ENCODE measurements around the gene VSIG10L2.

Gene VSIG10L2

GRCh38 chr11:125948278-125949051 is 2.6 kb downstream of the VSIG10L2 start:
- no peak for FAIRE-seq

DNA sequence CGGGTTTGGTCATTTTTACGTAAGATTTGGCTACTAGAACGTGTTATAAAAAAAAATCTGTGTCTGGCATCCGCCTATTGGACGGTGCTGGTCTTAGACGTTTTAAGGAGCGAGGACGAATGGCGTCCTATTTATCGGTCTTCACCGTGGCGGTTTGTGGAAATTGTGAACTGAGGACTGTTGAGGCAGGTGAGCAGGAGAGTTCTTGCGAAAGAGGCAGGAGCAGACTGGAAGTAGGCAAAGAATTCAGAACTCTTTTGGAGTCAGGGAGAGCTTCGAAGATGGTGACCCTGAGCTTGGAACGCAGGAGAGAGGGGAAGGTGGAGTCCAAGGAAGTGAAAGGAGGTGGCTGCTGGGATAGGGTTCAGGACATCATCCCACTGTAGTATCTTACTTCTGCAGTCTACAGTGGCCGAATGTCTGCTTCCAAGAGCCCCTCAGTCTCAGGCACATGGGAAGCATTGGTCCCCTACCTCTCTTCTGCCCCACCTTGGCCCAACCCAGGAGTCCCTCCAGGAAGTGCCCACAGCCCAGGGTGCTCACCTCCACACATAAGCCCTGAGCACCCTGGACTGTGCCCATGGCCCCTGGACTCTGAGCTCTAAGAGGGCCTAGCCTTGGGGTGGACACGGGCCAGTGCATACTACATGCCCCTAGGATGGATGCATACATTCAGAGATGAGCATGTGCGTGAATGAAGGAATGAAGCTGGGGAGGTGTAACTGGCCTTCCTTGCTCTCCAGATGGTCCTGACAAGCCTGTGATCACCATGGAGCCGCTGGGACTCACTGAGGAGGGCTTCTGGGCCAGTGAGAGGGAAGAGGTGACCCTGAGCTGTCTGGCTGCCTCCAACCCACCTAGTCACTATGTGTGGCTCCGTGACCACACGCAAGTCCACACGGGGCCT is 3.7 kb downstream of the VSIG10L2 start:
- no peak for FAIRE-seq

- no peak for FAIRE-seq
Observed at GRCh38 chr11:125950178-125950490, 4.3 kb downstream of the VSIG10L2 start.

DNA sequence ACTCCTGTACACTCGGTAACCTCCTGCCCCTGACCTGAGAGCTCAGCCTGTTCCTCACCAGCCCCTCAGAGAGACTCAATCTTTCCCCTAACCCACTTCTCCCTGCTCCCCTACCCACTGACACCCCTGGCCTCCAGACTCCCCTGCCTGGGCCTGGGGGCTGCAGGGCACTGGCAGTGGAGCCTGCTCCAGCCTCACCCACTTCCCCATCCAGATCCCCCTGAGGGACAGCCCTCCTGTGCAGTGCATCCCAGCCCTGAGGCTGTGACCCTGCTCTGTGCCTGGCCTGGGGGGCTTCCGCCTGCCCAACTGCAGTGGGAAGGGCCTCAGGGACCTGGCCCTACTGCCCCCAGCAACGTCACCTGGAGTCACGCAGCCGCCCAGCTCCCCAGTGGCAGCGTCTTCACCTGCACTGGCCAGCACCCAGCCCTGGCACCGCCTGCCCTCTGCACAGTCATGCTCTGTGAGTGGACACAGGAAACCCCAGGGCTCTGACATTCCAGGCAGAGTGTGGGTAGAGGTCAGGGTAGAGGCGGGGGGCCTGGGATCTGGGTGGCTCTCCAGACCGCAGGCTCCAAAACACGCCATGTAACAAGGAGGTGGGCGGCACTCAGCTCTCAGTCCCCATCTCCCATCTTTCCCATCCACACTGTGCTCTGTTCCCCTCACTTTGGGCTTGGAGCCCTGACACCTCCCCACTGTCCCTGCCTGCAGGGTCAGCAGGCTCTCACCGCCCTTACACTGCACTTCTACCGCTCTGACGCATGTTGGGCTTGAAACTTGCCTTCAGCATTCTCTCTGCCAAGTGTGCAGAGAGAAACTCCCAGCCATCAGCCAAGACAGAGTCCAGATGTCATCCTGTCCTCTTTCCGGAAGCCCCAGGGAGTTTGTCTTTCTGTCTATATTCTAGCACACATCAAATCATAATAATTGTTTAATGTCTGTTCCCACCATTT is 5.1 kb downstream of the VSIG10L2 start:
- FAIRE-seq = no peak

DNA sequence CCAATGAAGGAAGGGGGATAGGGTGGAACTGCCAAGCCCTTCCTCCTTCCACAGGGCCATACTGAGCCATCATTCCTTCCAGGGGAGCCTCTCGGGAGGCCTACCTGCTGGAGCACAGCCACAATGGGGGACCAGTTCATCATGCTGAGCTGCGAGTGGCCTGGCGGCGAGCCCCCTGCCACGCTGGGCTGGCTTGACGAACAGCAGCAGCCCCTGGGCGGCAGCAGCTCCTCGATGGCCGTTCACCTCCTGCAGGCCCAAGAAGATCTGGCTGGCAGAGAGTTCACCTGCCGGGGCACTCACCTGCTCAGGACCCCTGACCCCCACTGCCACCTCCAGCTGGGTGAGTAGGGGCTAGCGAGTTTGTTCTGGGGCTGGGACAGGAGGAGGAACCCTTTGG is 5.9 kb downstream of the VSIG10L2 start:
- no peak for FAIRE-seq

GRCh38 chr11:125952559-125952958 is 6.7 kb downstream of the VSIG10L2 start:
- FAIRE-seq = no peak

- no peak for FAIRE-seq
Observed at GRCh38 chr11:125952973-125953372, 7.1 kb downstream of the VSIG10L2 start.

DNA sequence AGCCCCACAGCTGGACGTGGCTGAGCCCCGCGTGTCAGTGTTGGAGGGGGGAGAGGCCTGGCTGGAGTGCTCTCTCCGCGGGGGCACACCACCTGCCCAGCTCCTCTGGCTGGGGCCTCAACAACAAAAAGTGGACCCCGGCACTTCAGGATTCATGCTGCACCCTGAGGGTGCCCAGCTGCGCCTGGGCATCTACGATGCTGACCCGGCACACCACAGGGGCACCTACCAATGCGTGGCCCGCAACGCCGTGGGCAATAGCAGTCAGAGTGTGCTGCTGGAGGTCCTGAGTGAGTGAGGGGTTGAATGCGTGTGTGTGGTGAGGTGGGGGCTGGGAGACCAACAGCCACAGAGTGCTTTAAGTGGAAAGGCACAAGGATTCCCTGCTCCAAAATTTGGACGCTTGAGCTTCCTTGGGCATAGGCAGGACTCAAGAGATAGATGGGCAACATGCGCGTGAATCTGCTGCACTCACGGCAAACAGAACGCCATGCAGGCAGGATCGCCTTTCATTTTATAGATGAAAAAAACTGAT is 7.6 kb downstream of the VSIG10L2 start:
- no peak for FAIRE-seq

GRCh38 chr11:125954123-125954944 is 8.5 kb downstream of the VSIG10L2 start:
- FAIRE-seq = no peak

DNA sequence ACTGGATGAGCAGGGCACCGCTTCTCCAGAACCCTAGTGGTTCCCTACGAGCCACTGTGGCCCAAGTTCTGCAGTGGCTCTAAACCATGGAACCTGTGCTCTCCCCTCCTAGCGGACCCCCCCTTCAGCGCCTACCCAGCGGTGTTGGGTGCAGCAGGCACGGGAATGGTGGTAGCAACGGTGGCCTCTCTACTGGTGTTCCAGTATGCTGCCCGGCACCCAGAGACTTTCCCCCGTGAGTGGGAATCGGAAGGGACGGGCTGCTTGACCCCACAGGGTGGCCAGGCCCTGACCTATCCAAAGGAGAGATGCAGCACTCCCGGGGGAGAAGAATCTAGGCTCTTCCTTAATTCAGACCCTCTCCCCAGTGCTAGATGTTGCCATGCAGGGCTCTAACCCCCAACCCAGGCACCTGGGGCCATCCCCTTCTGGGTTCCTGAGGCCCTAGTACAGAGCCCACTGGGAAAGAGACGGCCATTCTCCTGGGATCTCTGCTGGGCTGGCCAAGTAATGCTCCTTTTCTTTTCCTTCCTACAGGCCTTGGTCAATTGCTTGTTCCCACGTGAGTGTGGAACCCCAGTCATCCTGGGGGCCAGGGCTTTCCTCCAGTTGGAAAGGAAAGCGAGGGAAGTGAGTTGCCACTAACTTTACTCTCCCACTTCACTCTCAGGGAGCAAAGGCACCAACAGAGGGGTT is 9.2 kb downstream of the VSIG10L2 start:
- no peak for FAIRE-seq

DNA sequence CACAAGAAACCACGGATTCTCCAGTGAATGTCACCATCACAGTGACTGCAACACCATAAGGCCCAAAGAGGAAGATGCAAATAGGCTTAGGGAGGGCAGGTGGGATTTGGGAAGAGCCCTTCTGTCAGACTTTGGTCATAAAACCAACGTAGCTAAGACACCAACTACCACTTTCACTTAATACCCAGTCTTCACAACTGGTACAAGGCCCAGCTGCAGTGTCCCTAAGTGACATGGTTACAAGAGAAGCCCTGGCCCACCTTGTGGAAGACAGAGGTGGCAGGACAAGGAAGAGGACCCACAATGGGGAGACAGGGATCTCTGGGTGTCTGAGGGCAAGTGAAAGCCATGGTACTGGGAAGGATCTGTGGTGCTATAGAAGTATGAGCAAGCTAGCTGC is 10.0 kb downstream of the VSIG10L2 start:
- FAIRE-seq = no peak

- no peak for FAIRE-seq
Observed at GRCh38 chr11:125956391-125957134, 10.7 kb downstream of the VSIG10L2 start.

- no peak for FAIRE-seq
Observed at GRCh38 chr11:125957618-125958332, 11.9 kb downstream of the VSIG10L2 start.

GRCh38 chr11:125958872-125959400 is 13.1 kb downstream of the VSIG10L2 start:
- no peak for FAIRE-seq

GRCh38 chr11:125959511-125959910 is 13.7 kb downstream of the VSIG10L2 start:
- no peak for FAIRE-seq

DNA sequence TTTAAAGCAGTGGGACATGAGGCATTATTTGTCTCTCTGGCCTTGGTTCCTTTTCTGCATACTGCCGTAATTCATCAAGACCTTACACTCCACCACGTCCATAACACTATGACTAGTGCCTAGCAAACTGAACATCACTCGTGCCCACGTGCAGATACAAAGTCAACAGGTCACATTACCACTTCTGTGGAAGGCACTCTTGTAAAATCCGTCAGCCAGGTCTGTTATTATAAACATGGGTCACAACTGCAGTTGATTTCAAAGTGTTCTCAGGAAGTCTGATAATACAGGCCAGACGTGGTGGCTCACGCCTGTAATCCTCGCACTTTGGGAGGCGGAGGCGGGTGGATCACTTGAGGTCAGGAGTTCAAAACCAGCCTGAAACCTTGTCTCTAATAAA is 14.1 kb downstream of the VSIG10L2 start:
- FAIRE-seq = no peak

DNA sequence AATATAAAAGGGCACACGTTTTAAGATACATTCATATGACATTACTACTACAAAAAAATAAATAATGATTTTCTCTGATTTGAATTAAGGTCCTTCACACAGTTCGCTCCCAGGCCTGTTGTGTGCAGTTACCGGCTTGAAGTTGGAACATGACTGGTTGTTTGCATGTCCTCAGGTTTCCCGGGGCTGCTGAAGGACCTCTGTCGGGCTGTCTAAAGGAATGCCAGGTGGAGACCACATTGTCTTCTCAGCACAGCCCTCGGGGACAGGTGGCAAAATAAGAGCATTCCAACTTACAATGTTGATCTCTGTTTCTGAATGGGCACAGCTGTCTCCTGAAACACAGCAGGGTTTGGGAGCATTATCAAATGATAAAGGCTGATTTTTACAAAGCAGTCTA is 14.9 kb downstream of the VSIG10L2 start:
- no peak for FAIRE-seq

DNA sequence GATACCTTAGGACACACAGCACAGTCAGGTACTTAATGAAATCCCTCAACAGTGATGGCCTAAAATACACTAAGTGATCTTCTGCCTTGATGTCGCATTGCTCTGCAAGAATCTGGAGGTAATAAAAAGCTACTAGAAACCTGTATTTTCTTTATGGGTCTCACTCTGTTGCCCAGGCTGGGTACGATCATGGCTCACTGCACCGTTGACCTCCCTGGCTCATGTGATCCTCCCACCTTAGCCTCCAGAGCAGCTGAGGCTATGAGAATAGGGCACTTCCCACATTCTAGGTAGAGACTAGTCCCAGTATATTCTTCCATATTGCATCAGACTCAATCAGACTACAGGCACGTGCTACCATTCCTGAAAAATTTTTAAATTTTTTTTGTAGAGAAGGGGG is 21.7 kb downstream of the VSIG10L2 start:
- FAIRE-seq = no peak

GRCh38 chr11:125968354-125968753 is 22.5 kb downstream of the VSIG10L2 start:
- FAIRE-seq = no peak

GRCh38 chr11:125971618-125972017 is 25.8 kb downstream of the VSIG10L2 start:
- FAIRE-seq = no peak

Measured in A204.1 (cell line).